SK-N-MC (cell line): ENCODE data around the gene TANC1.

ENCODE experiments used
- DNase-seq: peaks from one replicate; pipeline ENCODE4 v3.0.0-alpha.2; 2011; ENCODE audit warnings: low read depth, low spot score
- H3K27ac ChIP-seq: fragments of 200-600 bp; sonication (generic); 2 replicates; pipeline ENCODE4 v1.5.1; 2016; ENCODE audit warnings: mixed run types
- H3K36me3 ChIP-seq: fragments of 200-600 bp; sonication (generic); 2 replicates; pipeline ENCODE4 v1.6.1; 2017; ENCODE audit warnings: antibody characterized with exemption, low read length, mixed read lengths; ENCODE audit not compliant: insufficient read depth
- H3K4me3 ChIP-seq: fragments of 200-600 bp; sonication (generic); 2 replicates; pipeline ENCODE4 v1.5.1; 2016
- H3K9ac ChIP-seq: fragments of 200-600 bp; sonication (generic); 2 replicates; pipeline ENCODE4 v1.8.0; 2017; ENCODE audit warnings: mixed run types, mixed read lengths; ENCODE audit not compliant: insufficient read length
- H3K9me3 ChIP-seq: fragments of 200-600 bp; sonication (generic); 2 replicates; pipeline ENCODE4 v1.6.1; 2017; ENCODE audit warnings: low read depth, mild to moderate bottlenecking, antibody characterized with exemption, low read length, moderate library complexity, mixed read lengths
- EZH2 ChIP-seq: fragments of 200-600 bp; sonication (generic); IDR thresholded peaks from one replicate; pipeline ENCODE4 v1.6.1; 2017; ENCODE audit warnings: antibody characterized with exemption
- FOXP2 ChIP-seq: optimal IDR thresholded peaks from 2 replicates; pipeline ENCODE3; 2011; ENCODE audit warnings: mild to moderate bottlenecking, moderate library complexity; ENCODE audit not compliant: insufficient read depth; ENCODE audit errors: extremely low read length, control extremely low read depth
- POLR2AphosphoS5 ChIP-seq: IDR thresholded peaks from 2 replicates; pipeline ENCODE4 v1.6.1; 2012; ENCODE audit warnings: mild to moderate bottlenecking, low read depth, low read length, borderline replicate concordance

TANC1 gene

DNA sequence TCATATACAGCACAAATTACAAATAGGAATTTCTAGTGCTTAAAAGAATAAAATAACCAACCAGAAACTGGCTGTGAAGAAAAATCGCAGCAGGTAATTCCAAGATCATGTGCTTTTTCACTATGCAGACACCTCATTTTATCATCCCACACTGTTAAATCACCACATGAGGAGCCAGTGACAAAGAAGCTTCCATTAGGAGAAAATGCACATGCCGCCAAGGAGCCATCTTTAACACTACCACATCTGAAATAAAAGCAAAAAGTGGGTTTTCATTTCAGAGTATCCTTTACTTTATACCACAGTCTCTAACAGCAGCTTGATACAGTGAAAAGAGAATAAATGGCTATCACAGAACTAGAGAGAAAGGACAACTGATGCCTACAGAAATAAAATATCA lies 311.3 kb downstream of the TANC1 start:
- no peaks in the 10 kb centered on the region for H3K9me3 ChIP-seq
- no peak for TF ChIP-seq FOXP2
- TF ChIP-seq POLR2AphosphoS5, result no peak

DNA sequence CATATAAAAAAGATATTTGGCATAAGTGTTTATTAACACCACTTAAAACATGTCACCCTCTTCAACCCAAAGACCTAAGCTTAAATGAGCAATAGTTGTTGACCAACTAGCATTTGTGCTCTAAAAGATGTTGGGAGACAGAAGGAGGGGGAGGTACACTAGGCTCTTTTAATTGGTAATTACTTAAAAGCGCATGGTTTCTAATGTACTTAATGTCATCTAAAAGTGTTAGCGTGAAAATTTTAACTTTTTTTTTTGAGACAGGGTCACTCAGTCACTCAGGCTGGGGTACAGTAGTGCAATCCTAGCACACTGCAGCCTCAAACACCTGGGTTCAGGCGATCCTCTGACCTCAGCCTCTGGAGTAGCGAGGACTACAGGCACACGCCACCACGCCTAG lies 312.6 kb downstream of the TANC1 start:
- TF ChIP-seq FOXP2 (no peak), EZH2 (no peak), POLR2AphosphoS5 (no peak)
- Histone ChIP-seq H3K9me3 (no peaks in the 10 kb centered on the region), H3K4me3 (no peak overlapping the region), H3K27ac (no peak overlapping the region), H3K9ac (no peak overlapping the region), H3K36me3 (peaks cover 24% of the 10 kb centered on the region)
- DNase-seq, result no peak

More for the DNA sequence above, 311.3 kb downstream of the TANC1 start:
- Histone ChIP-seq H3K4me3 (no peak overlapping the region), H3K36me3 (peaks cover 24% of the 10 kb centered on the region), H3K27ac (no peak overlapping the region), H3K9ac (no peak overlapping the region)
- DNase-seq, result no peak
